SK-N-SH (cell line): Measurements from ENCODE around the gene CDC42EP4. TPM values are rescaled to one million over a fixed set of nuclear protein-coding genes. Genes with fewer than 3 reads are reported as not detected.
"Not testable (repeated sequence)": the region's sequence is repeated elsewhere in the genome, so short reads cannot be mapped to it uniquely, and the experiment has no call there.

Source experiments
- CTCF ChIA-PET: fragments of 300-600, 350-600 bp; formaldehyde crosslinking; extraction: SDS; loops from one replicate; lab custom pipeline; 2021; lab: Yijun Ruan, JAX
- POLR2A ChIA-PET: fragments of 350-600 bp; sonication (Branson Sonifier 250); formaldehyde crosslinking; extraction: SDS; loops from one replicate; lab custom pipeline; 2020; ENCODE audit warnings: antibody characterized with exemption, inconsistent platforms; lab: Yijun Ruan, JAX
- DNase-seq: peaks from one replicate; pipeline ENCODE4 v3.0.0; 2012
- H2AFZ ChIP-seq: fragments of 200-600 bp; sonication (generic); 2 replicates; pipeline ENCODE4 v1.8.1; 2016; ENCODE audit warnings: antibody characterized with exemption, mild to moderate bottlenecking, low read depth
- H3F3A ChIP-seq: fragments of 200-600 bp; sonication (generic); replicated peaks from 2 replicates; pipeline ENCODE3; 2016; ENCODE audit warnings: antibody characterized with exemption, mild to moderate bottlenecking; ENCODE audit not compliant: insufficient read depth
- H3K27ac ChIP-seq, 2 experiments: fragments of 200-500 bp in 1 of 2; fragments of 200-600 bp in 1 of 2; sonication (Bioruptor generic) in 1 of 2; sonication (generic), shearing (Covaris generic) in 1 of 2; 2 replicates each; pipeline versions ENCODE4 v1.5.1 to v1.6.1; 2014 to 2016; ENCODE audit warnings: low read depth in 2 of 2, inconsistent platforms in 1 of 2, low read length in 1 of 2, mild to moderate bottlenecking in 1 of 2, mixed read lengths in 1 of 2
- H3K27me3 ChIP-seq: fragments of 200-600 bp; sonication (generic), shearing (Covaris generic); 2 replicates; pipeline ENCODE4 v1.6.1; 2016; ENCODE audit warnings: mixed run types; ENCODE audit not compliant: insufficient read depth
- H3K36me3 ChIP-seq, 2 experiments: fragments of 200-500 bp in 1 of 2; fragments of 200-600 bp in 1 of 2; sonication (Bioruptor generic) in 1 of 2; sonication (generic) in 1 of 2; replicated peaks in 1 of 2; 2 replicates each; pipeline versions ENCODE3 to v1.5.1; 2014 to 2016; ENCODE audit warnings: low read length in 1 of 2, mild to moderate bottlenecking in 1 of 2; ENCODE audit not compliant: insufficient read depth in 2 of 2, control insufficient read depth in 1 of 2
- H3K4me1 ChIP-seq, 2 experiments: fragments of 200-500 bp in 1 of 2; fragments of 200-600 bp in 1 of 2; sonication (Bioruptor generic) in 1 of 2; sonication (generic), shearing (Covaris generic) in 1 of 2; 2 replicates each; pipeline versions ENCODE4 v1.5.1 to v1.6.1; 2014 to 2016; ENCODE audit warnings: low read depth in 1 of 2, low read length in 1 of 2, mixed run types in 1 of 2; ENCODE audit not compliant: insufficient read depth in 2 of 2, control insufficient read depth in 1 of 2
- H3K4me2 ChIP-seq: fragments of 200-600 bp; sonication (generic), shearing (Covaris generic); 2 replicates; pipeline ENCODE4 v1.6.1; 2017; ENCODE audit warnings: mixed run types
- H3K4me3 ChIP-seq, 2 experiments: fragments of 200-500 bp in 1 of 2; fragments of 200-600 bp in 1 of 2; sonication (Bioruptor generic) in 1 of 2; sonication (generic), shearing (Covaris generic) in 1 of 2; 2 replicates each; pipeline versions ENCODE4 v1.5.1 to v1.8.1; 2014 to 2016; ENCODE audit warnings: low read depth in 2 of 2, inconsistent platforms in 1 of 2, low read length in 1 of 2, mild to moderate bottlenecking in 1 of 2, mixed read lengths in 1 of 2, moderate library complexity in 1 of 2
- H3K79me2 ChIP-seq: fragments of 200-600 bp; sonication (generic); 2 replicates; pipeline ENCODE4 v1.8.1; 2017; ENCODE audit warnings: mild to moderate bottlenecking; ENCODE audit not compliant: insufficient read depth
- H3K9ac ChIP-seq: fragments of 200-600 bp; sonication (generic); 2 replicates; pipeline ENCODE4 v1.6.1; 2017; ENCODE audit warnings: mixed run types
- H3K9me2 ChIP-seq: fragments of 200-600 bp; sonication (generic); 2 replicates; pipeline ENCODE4 v1.6.1; 2017; ENCODE audit warnings: mixed run types
- H3K9me3 ChIP-seq: fragments of 200-600 bp; sonication (generic); 2 replicates; pipeline ENCODE4 v1.6.1; 2017; ENCODE audit warnings: mixed run types, mild to moderate bottlenecking, moderate library complexity
- H4K20me1 ChIP-seq: fragments of 200-600 bp; sonication (generic); 2 replicates; pipeline ENCODE4 v1.6.1; 2017; ENCODE audit warnings: mild to moderate bottlenecking, mixed run types; ENCODE audit not compliant: insufficient read depth
- CHD2 ChIP-seq: fragments of 150-350 bp; IDR thresholded peaks from 2 replicates; pipeline ENCODE4 v1.6.1; 2018; ENCODE audit warnings: low read length; ENCODE audit not compliant: partially characterized antibody
- FOXJ3 ChIP-seq: sonication (generic); formaldehyde crosslinking; IDR thresholded peaks from 2 replicates; pipeline ENCODE4 v1.5.1; 2020; ENCODE audit warnings: mild to moderate bottlenecking, missing genetic modification reagents
- GABPA ChIP-seq: IDR thresholded peaks from 2 replicates; pipeline ENCODE4 v1.4.0; 2012; ENCODE audit warnings: low read depth, mild to moderate bottlenecking
- PBX3 ChIP-seq: IDR thresholded peaks from 2 replicates; pipeline ENCODE4; 2012
- RFX5 ChIP-seq: IDR thresholded peaks from 2 replicates; pipeline ENCODE4 v1.6.1; 2012; ENCODE audit warnings: mild to moderate bottlenecking, improper control_type of control experiment, low read length
- TEAD4 ChIP-seq: IDR thresholded peaks from 2 replicates; pipeline ENCODE4 v1.4.0; 2012; ENCODE audit warnings: mild to moderate bottlenecking, borderline replicate concordance; ENCODE audit not compliant: insufficient read depth
- YY1 ChIP-seq: IDR thresholded peaks from 2 replicates; pipeline ENCODE4 v1.4.0; 2012; ENCODE audit warnings: low read depth, mild to moderate bottlenecking
- WGBS: methylation state at CpG from one replicate; pipeline ENCODE4 v1.1.6; 2017; ENCODE audit warnings: low lambda C conversion rate; 5-methylcytosine and 5-hydroxymethylcytosine counted together
- polyA plus RNA-seq, 3 experiments: library from polyadenylated mRNA; depleted of rRNA; stranded (reverse); fragments of >200 nt; gene quantifications; 2 replicates each; pipeline ENCODE4 v1.2.3, GENCODE V29; 2012
- TF ChIP-seq, protein P1 (sequence below): fragments of 150-350 bp; IDR thresholded peaks from 2 replicates; pipeline ENCODE4 v1.6.1; 2017; ENCODE audit warnings: antibody characterized with exemption, low read length, low read depth, borderline replicate concordance

The CDC42EP4 gene
- polyA plus RNA-seq, 1 of the 3 experiments (the other 2 are of a cell fraction), result 28.3 TPM

DNA sequence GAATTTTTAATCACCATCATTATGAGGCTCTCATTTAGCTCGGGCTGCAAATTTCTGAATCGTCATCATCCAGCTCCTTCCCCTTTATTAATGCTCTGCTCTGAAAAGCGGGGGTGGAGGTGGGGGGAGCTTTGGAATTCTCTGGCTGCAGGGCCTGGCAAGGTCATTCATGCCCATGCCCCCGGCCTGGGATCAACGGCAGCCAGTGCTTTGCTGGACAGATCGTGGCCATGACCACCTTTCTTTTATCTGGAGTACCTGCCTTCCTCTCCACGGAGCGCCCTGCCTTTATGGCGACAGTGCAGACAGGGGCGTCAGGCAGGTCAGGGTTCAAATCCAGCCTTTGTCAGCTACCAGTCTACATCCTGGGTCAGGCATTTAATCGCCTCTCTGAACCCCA, 45.0 kb downstream of the CDC42EP4 start:
- Histone ChIP-seq H3K36me3 (no peaks in the 10 kb centered on the region), H4K20me1 (no peaks in the 10 kb centered on the region), H3F3A (no peaks in the 10 kb centered on the region), H3K4me3 (no peak overlapping the region), H3K79me2 (no peaks in the 10 kb centered on the region), H3K9me2 (no peaks in the 10 kb centered on the region), H3K27me3 (no peaks in the 10 kb centered on the region), H3K4me2 (no peak overlapping the region), H3K27ac (no peak overlapping the region), H3K9me3 (no peaks in the 10 kb centered on the region), H2AFZ (no peak overlapping the region), H3K9ac (no peak overlapping the region), H3K4me1 (peaks cover 0 to 11% of the 10 kb centered on the region in 2 experiments; a peak in 1 of 4 replicates)
- POLR2A ChIA-PET, result no interaction called here
- TF ChIP-seq FOXJ3 (no peak), RFX5 (no peak)
- WGBS, result 93% methylated on average over 11 of the region's 11 CpGs
- CTCF ChIA-PET, result interaction anchor here (0.8 to 22.4 kb wide), 6 partner anchors 10 to 710 kb away, joined by 3 to 691 read pairs (median 6); partner anchors contain the start of gene CDC42EP4
- DNase-seq, result peak; percentile 39

- WGBS, result 88% methylated on average over 24 of the region's 24 CpGs
These were observed 45.9 kb downstream of the CDC42EP4 start for GRCh38 chr17:73265646-73266640.

DNA sequence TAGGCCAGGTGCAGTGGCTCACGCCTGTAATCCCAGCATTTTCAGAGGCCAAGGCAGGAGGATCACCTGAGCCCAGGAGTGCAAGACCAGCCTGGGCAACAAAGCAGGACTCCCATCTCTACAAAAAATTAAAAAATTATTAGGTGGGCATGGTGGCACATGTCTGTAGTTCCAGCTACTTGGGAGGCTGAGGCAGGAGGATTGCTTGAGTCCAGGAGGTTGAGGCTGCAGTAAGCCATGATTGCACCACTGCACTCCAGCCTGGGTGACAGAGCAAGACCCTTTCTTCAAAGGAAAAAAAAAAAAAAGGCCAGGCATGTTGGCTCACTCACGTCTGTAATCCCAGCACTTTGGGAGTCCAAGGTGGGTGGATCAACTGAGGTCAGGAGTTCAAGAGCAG, 47.4 kb downstream of the CDC42EP4 start:
- H3K79me2 ChIP-seq, POLR2A ChIA-PET, DNase-seq, H3K36me3 ChIP-seq, H3K4me2 ChIP-seq, H4K20me1 ChIP-seq, H3K27me3 ChIP-seq, H3K9ac ChIP-seq, H3K9me3 ChIP-seq, H3K9me2 ChIP-seq, H2AFZ ChIP-seq, H3K4me3 ChIP-seq, H3F3A ChIP-seq, H3K27ac ChIP-seq: not testable (repeated sequence)
- peaks cover 0 to 11% of the 10 kb centered on the region in 2 experiments; a peak in 1 of 4 replicates for H3K4me1 ChIP-seq
- WGBS, result 72% methylated on average over 2 of the region's 2 CpGs
- CTCF ChIA-PET, result interaction anchor here (0.8 to 22.4 kb wide), 3 partner anchors 9 to 108 kb away, joined by 3 to 691 read pairs (median 3); no protein-coding TSS in a partner anchor

More at GRCh38 chr17:73265646-73266640, 45.9 kb downstream of the CDC42EP4 start:
- Histone ChIP-seq H2AFZ (no peak overlapping the region), H4K20me1 (no peaks in the 10 kb centered on the region), H3K9me2 (no peaks in the 10 kb centered on the region), H3K27ac (no peak overlapping the region), H3K9me3 (no peaks in the 10 kb centered on the region), H3K4me3 (no peak overlapping the region), H3K36me3 (no peaks in the 10 kb centered on the region), H3K4me1 (peaks cover 0 to 11% of the 10 kb centered on the region in 2 experiments; a peak in 1 of 4 replicates), H3K4me2 (no peak overlapping the region), H3K9ac (no peak overlapping the region), H3K27me3 (no peaks in the 10 kb centered on the region), H3K79me2 (no peaks in the 10 kb centered on the region)
- ChIA-PET POLR2A (no interaction called here), CTCF (interaction anchor here (0.8 to 22.4 kb wide), 7 partner anchors 10 to 709 kb away, joined by 3 to 691 read pairs (median 4); partner anchors contain the start of gene CDC42EP4)
- no peak for TF ChIP-seq YY1
- no peak for TF ChIP-seq TEAD4
- TF ChIP-seq CHD2, result no peak
- no peak for TF ChIP-seq PBX3
- no peak for TF ChIP-seq FOXJ3
- TF ChIP-seq, protein P1, sequence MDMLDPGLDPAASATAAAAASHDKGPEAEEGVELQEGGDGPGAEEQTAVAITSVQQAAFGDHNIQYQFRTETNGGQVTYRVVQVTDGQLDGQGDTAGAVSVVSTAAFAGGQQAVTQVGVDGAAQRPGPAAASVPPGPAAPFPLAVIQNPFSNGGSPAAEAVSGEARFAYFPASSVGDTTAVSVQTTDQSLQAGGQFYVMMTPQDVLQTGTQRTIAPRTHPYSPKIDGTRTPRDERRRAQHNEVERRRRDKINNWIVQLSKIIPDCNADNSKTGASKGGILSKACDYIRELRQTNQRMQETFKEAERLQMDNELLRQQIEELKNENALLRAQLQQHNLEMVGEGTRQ, result no peak
- no peak for TF ChIP-seq GABPA
- TF ChIP-seq, all 33 proteins: peak for 0
- H3F3A ChIP-seq, result no peaks in the 10 kb centered on the region
- DNase-seq, result no peak
